ENCODE results near the gene SPTSSA. TPM values are rescaled to one million over a fixed set of nuclear protein-coding genes. Genes with fewer than 3 reads are reported as not detected.

The SPTSSA gene
- total and polyA plus RNA-seq, 10 of the 15 experiments (the other 5 are each of a cell fraction or from before 2014, with no cell fraction given) = 9.3 to 37.7 (median 21.0) TPM

GRCh38 chr14:34460841-34461240, 1.2 kb downstream of the SPTSSA start (continued):
- no peak for TF ChIP-seq KLF5 (IDR thresholded peaks at IDR 0.05; ENCODE audit: partially characterized antibody)
- TF ChIP-seq ZNF24 (IDR thresholded peaks at IDR 0.05) = no peak
- TF ChIP-seq HDAC2 (IDR thresholded peaks at IDR 0.05) = no peak
- no peak for TF ChIP-seq PBX3 (IDR thresholded peaks at IDR 0.05; ENCODE audit: insufficient replicate concordance, low read depth, low read length)
- TF ChIP-seq ZSCAN29 (IDR thresholded peaks at IDR 0.05) = no peak

- peak overlapping the region; percentile 89 for H3K9ac ChIP-seq (ENCODE audit: control insufficient read depth, insufficient read depth, low read length)
- FAIRE-seq (peak; percentile 77), ATAC-seq (no peak), DNase-seq (ENCODE audit: low read depth, low spot score) (no peak)
- SMC1A ChIA-PET (ENCODE audit: uncharacterized antibody, unreplicated experiment) = interaction anchor here (0.8 to 1.5 kb wide), 4 partner anchors 76 to 668 kb away, joined by 3 to 7 read pairs (median 3); no protein-coding TSS in a partner anchor
- WGBS (ENCODE audit: insufficient coverage, insufficient replicate concordance, low lambda C conversion rate, missing lambda C conversion rate) = 48% methylated on average over 1 of the region's 1 CpG
- H3K27me3 ChIP-seq (replicated peaks in 1 of 2; ENCODE audit: control insufficient read depth in 2 of 2, insufficient read depth in 2 of 2, low read length in 1 of 2) = no peaks in the 10 kb centered on the region
- POLR2A ChIA-PET = no interaction called here
- no peaks in the 10 kb centered on the region; a peak in 1 of 4 replicates for H3K36me3 ChIP-seq (ENCODE audit: control insufficient read depth in 2 of 2, insufficient read depth in 2 of 2, low read length in 1 of 2)
- no peak overlapping the region for H2AFZ ChIP-seq (ENCODE audit: control insufficient read depth, low read depth, low read length)
- H3K27ac ChIP-seq (ENCODE audit: control insufficient read depth, insufficient read depth) = no peak overlapping the region
- BruUV-seq (replicated peaks) = no TSS peak
- in situ Hi-C loops (cut with MboI) (no loop called here), intact Hi-C loops (cut with micrococcal nuclease; ENCODE audit: unreplicated experiment) (loop anchor here (5.0 kb wide), 2 partner anchors 77 to 128 kb away; partner anchors contain the start of gene EAPP)
- RAD21 ChIA-PET (ENCODE audit: unreplicated experiment) = interaction anchor here (1.0 kb wide), 1 partner anchor 128 kb away, joined by 3 read pairs; no protein-coding TSS in a partner anchor
- peak overlapping the region; percentile 91 for H3K4me3 ChIP-seq
- H4K20me1 ChIP-seq (ENCODE audit: control insufficient read depth, insufficient read depth) = no peaks in the 10 kb centered on the region
- CTCF ChIA-PET = interaction anchor here (1.1 to 1.3 kb wide), 3 partner anchors 8 to 128 kb away, joined by 4 to 5 read pairs (median 4); no protein-coding TSS in a partner anchor
- H3K4me2 ChIP-seq (ENCODE audit: control insufficient read depth, insufficient read depth) = peak overlapping the region; percentile 84
- peaks cover 47% of the 10 kb centered on the region for H3K79me2 ChIP-seq (ENCODE audit: control insufficient read depth, insufficient read depth, low read length)
- no peaks in the 10 kb centered on the region for H3K4me1 ChIP-seq (ENCODE audit: control insufficient read depth, insufficient read depth, low read length)
- H3K9me3 ChIP-seq (replicated peaks; ENCODE audit: control insufficient read depth, insufficient read depth, low read length) = no peaks in the 10 kb centered on the region
- TF ChIP-seq NR2F1 (conservative IDR thresholded peaks at IDR 0.05) = no peak
- no peak for TF ChIP-seq RAD21 (IDR thresholded peaks at IDR 0.05; ENCODE audit: insufficient read depth, low read depth, low read length)
- no peak for TF ChIP-seq CBX3 (IDR thresholded peaks at IDR 0.05; ENCODE audit: borderline replicate concordance, low read depth)
- TF ChIP-seq MYB (IDR thresholded peaks at IDR 0.05; ENCODE audit: borderline replicate concordance, low read depth, low read length) = no peak
- no peak for TF ChIP-seq FOXK2 (IDR thresholded peaks at IDR 0.05)
- TF ChIP-seq ZBTB33 (IDR thresholded peaks at IDR 0.05) = no peak
- no peak for TF ChIP-seq ZSCAN29 (IDR thresholded peaks at IDR 0.05)
- TF ChIP-seq PAX5 (IDR thresholded peaks at IDR 0.05; ENCODE audit: borderline replicate concordance, low read depth, low read length) = no peak
- TF ChIP-seq MLLT1 (IDR thresholded peaks at IDR 0.05) = no peak
- no peak for TF ChIP-seq BCL11A (IDR thresholded peaks at IDR 0.05; ENCODE audit: low read depth, low read length)
- no peak for TF ChIP-seq NBN (IDR thresholded peaks at IDR 0.05)
- TF ChIP-seq E4F1 (IDR thresholded peaks at IDR 0.05; ENCODE audit: borderline replicate concordance, partially characterized antibody) = no peak
- TF ChIP-seq KAT2A (conservative IDR thresholded peaks at IDR 0.05; ENCODE audit: control insufficient read depth, low read depth, low read length) = no peak
- no peak for TF ChIP-seq SUZ12 (IDR thresholded peaks at IDR 0.05; ENCODE audit: unreplicated experiment)
Measured at GRCh38 chr14:34460295-34460694, 1.7 kb downstream of the SPTSSA start.
